Smooth muscle cell (in vitro differentiated cells): ENCODE results near the gene PLAAT2. TPM values are rescaled to one million over a fixed set of nuclear protein-coding genes. Genes with fewer than 3 reads are reported as not detected.

Source experiments
- DNase-seq: peaks from one replicate; lab custom pipeline; 2025; ENCODE audit not compliant: unreplicated experiment; lab: John Stamatoyannopoulos, UW
- H2AFZ ChIP-seq: fragments of 200-600 bp; sonication (generic); 2 replicates; pipeline ENCODE4 v1.6.0; 2016; ENCODE audit warnings: antibody characterized with exemption, low read depth, mild to moderate bottlenecking
- H3F3A ChIP-seq: fragments of 200-600 bp; sonication (generic); 2 replicates; pipeline ENCODE4 v1.6.0; 2017; ENCODE audit warnings: antibody characterized with exemption, low read depth
- H3K27ac ChIP-seq: fragments of 200-600 bp; sonication (generic); 2 replicates; pipeline ENCODE4 v1.5.1; 2016; ENCODE audit warnings: low read depth, mild to moderate bottlenecking
- H3K27me3 ChIP-seq: fragments of 200-600 bp; sonication (generic); 2 replicates; pipeline ENCODE4 v1.6.1; 2016; ENCODE audit warnings: low read depth, mild to moderate bottlenecking
- H3K36me3 ChIP-seq: fragments of 200-600 bp; sonication (generic); 2 replicates; pipeline ENCODE4 v1.5.1; 2016; ENCODE audit warnings: low read depth
- H3K4me1 ChIP-seq: fragments of 200-600 bp; sonication (generic); 2 replicates; pipeline ENCODE4 v1.5.1; 2016; ENCODE audit warnings: low read depth
- H3K4me2 ChIP-seq: fragments of 200-600 bp; sonication (generic); 2 replicates; pipeline ENCODE4 v1.6.0; 2016; ENCODE audit warnings: mild to moderate bottlenecking
- H3K4me3 ChIP-seq: fragments of 200-600 bp; sonication (generic); 2 replicates; pipeline ENCODE4 v1.5.1; 2016; ENCODE audit warnings: mild to moderate bottlenecking
- H3K79me2 ChIP-seq: fragments of 200-600 bp; sonication (generic); 2 replicates; pipeline ENCODE4 v1.6.0; 2016; ENCODE audit warnings: low read depth, mild to moderate bottlenecking
- H3K9ac ChIP-seq: fragments of 200-600 bp; sonication (generic); 2 replicates; pipeline ENCODE4 v1.6.0; 2016; ENCODE audit warnings: low read depth
- H3K9me3 ChIP-seq: fragments of 200-600 bp; sonication (generic); replicated peaks from 2 replicates; pipeline ENCODE4 v1.5.1; 2016; ENCODE audit warnings: low read depth
- H4K20me1 ChIP-seq: fragments of 200-600 bp; sonication (generic); 2 replicates; pipeline ENCODE4 v1.6.0; 2016; ENCODE audit warnings: low read depth
- CTCF ChIP-seq: fragments of 200-600 bp; sonication (generic); IDR thresholded peaks from 2 replicates; pipeline ENCODE4 v1.5.1; 2017; ENCODE audit warnings: borderline replicate concordance, mild to moderate bottlenecking, antibody characterized with exemption; ENCODE audit not compliant: insufficient read depth, poor library complexity, severe bottlenecking
- WGBS: methylation state at CpG from one replicate; pipeline ENCODE4 v1.1.7; 2016; ENCODE audit warnings: low lambda C conversion rate; 5-methylcytosine and 5-hydroxymethylcytosine counted together
- polyA plus RNA-seq: library from polyadenylated mRNA; unstranded; fragments of >200 nt; fragmentation: Nextera tagmentation; extraction: Ambion mirVana; gene quantifications from 2 replicates; pipeline ENCODE4 v1.2.1, GENCODE V29; 2016
- total RNA-seq: library from RNA; depleted of rRNA; stranded (reverse); fragments of >200 nt; gene quantifications from 2 replicates; pipeline ENCODE4 v1.2.3, GENCODE V29; 2014

PLAAT2 gene
- total and polyA plus RNA-seq, 2 experiments from 2014 or later = not detected

- WGBS = 73% methylated on average over 7 of the region's 7 CpGs
Measured at GRCh38 chr11:63523151-63523550, 40.0 kb downstream of the PLAAT2 start.

GRCh38 chr11:63521896-63522295 is 41.3 kb downstream of the PLAAT2 start:
- no peak overlapping the region for H2AFZ ChIP-seq
- no peaks in the 10 kb centered on the region for H3K27me3 ChIP-seq
- no peaks in the 10 kb centered on the region for H3K36me3 ChIP-seq
- H3K9ac ChIP-seq = no peak overlapping the region
- H4K20me1 ChIP-seq = no peaks in the 10 kb centered on the region
- no peak overlapping the region for H3K4me3 ChIP-seq
- WGBS = 99% methylated on average over 2 of the region's 2 CpGs
- no peak for DNase-seq
- TF ChIP-seq CTCF = no peak
- no peaks in the 10 kb centered on the region for H3K79me2 ChIP-seq
- no peak overlapping the region for H3K4me2 ChIP-seq
- peaks cover 8% of the 10 kb centered on the region for H3F3A ChIP-seq
- H3K4me1 ChIP-seq = no peaks in the 10 kb centered on the region
- no peaks in the 10 kb centered on the region for H3K9me3 ChIP-seq
- H3K27ac ChIP-seq = no peak overlapping the region

More at GRCh38 chr11:63523151-63523550, 40.0 kb downstream of the PLAAT2 start:
- Histone ChIP-seq H3K4me2 (no peak overlapping the region), H3K27me3 (peaks cover 8% of the 10 kb centered on the region), H3K36me3 (no peaks in the 10 kb centered on the region), H2AFZ (no peak overlapping the region), H3K4me1 (peaks cover 5% of the 10 kb centered on the region), H3K4me3 (no peak overlapping the region), H3K9ac (no peak overlapping the region), H4K20me1 (no peaks in the 10 kb centered on the region), H3F3A (peaks cover 6% of the 10 kb centered on the region), H3K27ac (no peak overlapping the region), H3K79me2 (no peaks in the 10 kb centered on the region), H3K9me3 (no peaks in the 10 kb centered on the region)
- DNase-seq = no peak
- no peak for TF ChIP-seq CTCF

GRCh38 chr11:63520606-63521170 is 42.5 kb downstream of the PLAAT2 start:
- 82% methylated on average over 5 of the region's 5 CpGs for WGBS
- no peak overlapping the region for H3K27ac ChIP-seq
- no peaks in the 10 kb centered on the region for H3K79me2 ChIP-seq

More at GRCh38 chr11:63520606-63521170, 42.5 kb downstream of the PLAAT2 start:
- Histone ChIP-seq H3K4me1 (no peaks in the 10 kb centered on the region), H3K27me3 (no peaks in the 10 kb centered on the region), H3K9me3 (no peaks in the 10 kb centered on the region), H4K20me1 (no peaks in the 10 kb centered on the region), H3F3A (peaks cover 8% of the 10 kb centered on the region), H3K36me3 (no peaks in the 10 kb centered on the region), H3K4me2 (no peak overlapping the region), H3K9ac (no peak overlapping the region), H3K4me3 (no peak overlapping the region), H2AFZ (no peak overlapping the region)
- no peak for TF ChIP-seq CTCF
- no peak for DNase-seq
